ENCODE data around the gene TXNDC5.
"Not testable (repeated sequence)": the region's sequence is repeated elsewhere in the genome, so short reads cannot be mapped to it uniquely, and the experiment has no call there.

The TXNDC5 gene

DNA sequence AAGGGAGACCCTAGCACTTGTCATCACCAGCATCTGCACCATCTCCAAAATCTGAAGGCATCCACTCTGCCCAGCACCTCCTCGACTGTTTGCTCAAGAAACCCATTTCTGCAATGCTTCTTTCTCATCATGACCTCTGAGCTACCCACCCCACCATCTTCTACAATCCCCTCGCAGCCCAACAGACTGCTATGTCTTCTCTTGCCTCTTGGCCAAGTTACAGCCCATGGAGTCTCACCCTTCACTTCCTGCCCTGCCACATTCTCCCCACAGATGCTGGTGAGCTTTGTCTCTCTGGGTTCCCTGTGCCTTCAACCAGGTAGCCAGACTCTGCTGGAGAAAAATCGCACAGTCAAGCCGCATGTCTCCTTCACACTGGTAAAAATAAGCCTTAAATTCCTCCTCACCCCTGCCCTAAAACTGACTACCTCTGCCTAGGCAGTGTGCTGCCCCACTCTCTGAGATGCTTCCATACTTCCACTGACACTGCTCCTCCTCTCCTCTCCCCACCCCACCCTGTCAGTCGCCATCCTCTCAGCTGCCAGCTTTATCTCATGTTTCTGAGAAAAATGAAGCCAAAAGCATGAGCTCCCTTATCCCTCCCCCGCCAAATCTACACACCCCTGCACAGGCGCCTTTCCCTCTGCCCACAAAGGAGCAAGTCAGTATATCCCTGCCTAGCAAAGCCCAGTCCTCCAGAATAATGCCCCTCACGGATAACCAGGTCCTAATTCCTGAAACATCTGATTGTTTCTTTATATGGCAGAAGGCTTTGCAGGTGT, 2.3 kb upstream of the TXNDC5 start:
- DNase-seq = no peak

DNA sequence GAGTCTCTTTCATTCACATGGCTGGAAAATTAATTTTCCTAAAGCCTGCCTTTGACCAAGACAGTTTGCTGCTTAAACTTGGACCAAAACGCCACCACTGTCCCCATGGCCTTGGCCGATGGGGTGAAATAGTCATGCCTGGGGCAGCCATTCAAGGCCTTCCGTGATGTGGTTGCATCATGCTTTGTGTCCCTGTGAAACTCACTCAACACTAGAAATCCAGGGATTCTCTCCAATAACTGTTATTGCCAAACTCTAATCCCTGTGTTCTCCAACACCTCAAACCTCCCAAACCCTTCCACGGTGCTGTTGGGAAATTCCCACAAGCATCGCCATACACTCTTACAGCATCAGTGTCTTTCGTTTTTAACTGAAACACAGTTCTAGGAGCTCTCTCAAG, 1.4 kb upstream of the TXNDC5 start:
- DNase-seq = no peak

DNA sequence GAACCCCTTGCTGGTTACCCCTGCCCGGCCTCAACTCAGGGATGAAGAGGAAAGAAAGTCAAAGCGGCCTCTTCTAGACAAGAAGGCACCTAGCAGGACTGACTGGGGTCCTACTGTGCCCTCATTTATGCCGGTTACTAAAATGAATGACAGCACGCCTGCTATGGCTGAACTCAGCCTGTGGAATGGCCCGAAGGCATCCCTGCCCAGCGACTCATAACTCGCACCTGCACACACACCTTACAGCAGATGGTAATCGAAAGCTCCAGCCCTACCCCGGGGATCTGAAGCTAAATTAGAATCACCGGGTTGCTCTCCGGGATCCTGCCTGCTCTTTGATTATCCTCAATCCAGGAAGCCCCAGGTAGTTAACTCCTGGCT, 747 bp upstream of the TXNDC5 start:
- no peak for DNase-seq

DNA sequence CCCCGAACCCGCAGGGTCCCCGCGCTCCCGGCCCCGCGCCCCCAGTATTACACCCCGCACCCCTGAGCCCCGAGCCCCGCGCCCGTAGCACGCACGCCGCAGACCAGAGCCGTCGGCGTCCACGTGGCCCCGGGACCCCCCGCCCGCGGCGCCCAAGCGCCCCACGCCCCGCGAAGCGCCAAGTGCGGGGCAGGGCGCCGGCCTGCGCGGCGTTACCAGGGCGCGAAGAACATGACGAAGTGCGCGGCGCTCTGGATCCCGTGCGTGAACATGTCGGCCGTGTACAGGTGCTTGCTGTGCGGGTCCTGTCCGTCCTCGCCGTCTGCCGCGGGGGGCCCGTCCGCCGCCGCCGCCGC, 312 bp downstream of the TXNDC5 start:
- DNase-seq = no peak

- peak in 1 of 2 donors; percentile 56 for DNase-seq
These were observed 988 bp downstream of the TXNDC5 start for GRCh38 chr6:7909323-7910276.

GRCh38 chr6:7907159-7907558, 3.4 kb downstream of the TXNDC5 start:
- no peak for DNase-seq

DNA sequence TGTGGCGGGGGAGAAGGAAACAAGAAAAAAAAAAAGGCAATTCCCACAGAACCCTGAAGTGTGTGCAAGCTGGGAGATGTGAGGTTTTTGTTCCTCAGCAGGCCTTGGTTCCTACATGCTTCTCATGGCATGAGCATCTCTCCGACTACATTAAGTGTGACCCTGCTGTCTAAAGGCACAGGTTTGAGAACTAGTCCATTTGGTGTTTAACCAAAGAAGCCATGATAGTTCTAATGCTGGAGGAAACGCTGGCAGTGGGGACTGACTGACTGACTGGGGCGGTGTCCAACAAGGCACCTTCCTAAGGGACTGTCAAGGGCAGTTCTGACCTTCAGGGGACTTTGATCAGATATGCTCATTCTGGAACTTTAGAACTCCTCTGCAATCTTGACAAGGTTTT, 3.8 kb downstream of the TXNDC5 start:
- no peak for DNase-seq

- no peak for DNase-seq
These were observed 5.2 kb downstream of the TXNDC5 start for GRCh38 chr6:7905416-7905815.

GRCh38 chr6:7904654-7905319, 5.8 kb downstream of the TXNDC5 start:
- DNase-seq = no peak

GRCh38 chr6:7903673-7904072, 6.9 kb downstream of the TXNDC5 start:
- no peak for DNase-seq

GRCh38 chr6:7902867-7903266, 7.7 kb downstream of the TXNDC5 start:
- no peak for DNase-seq

- no peak for DNase-seq
These were observed 8.4 kb downstream of the TXNDC5 start for GRCh38 chr6:7902221-7902620.

GRCh38 chr6:7901780-7902179, 8.8 kb downstream of the TXNDC5 start:
- no peak for DNase-seq

GRCh38 chr6:7901056-7901455, 9.5 kb downstream of the TXNDC5 start:
- no peak for DNase-seq

GRCh38 chr6:7900621-7901020, 10.0 kb downstream of the TXNDC5 start:
- no peak for DNase-seq

DNA sequence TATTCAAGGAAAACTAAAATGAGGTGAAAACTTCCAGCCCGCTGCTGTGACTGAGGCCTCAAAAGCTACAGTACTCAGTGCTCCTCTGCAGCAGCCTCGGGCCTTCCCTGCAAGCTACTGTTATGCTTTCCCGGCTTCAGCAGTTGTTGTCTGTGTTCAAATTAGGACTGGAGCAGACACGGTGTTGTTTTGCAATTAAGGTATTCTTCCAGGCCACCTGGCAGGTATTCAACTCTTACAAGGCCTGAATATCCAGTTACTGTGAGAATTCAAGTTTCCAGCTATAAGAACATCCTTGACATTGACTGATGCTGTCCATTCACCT, 10.7 kb downstream of the TXNDC5 start:
- no peak for DNase-seq

DNA sequence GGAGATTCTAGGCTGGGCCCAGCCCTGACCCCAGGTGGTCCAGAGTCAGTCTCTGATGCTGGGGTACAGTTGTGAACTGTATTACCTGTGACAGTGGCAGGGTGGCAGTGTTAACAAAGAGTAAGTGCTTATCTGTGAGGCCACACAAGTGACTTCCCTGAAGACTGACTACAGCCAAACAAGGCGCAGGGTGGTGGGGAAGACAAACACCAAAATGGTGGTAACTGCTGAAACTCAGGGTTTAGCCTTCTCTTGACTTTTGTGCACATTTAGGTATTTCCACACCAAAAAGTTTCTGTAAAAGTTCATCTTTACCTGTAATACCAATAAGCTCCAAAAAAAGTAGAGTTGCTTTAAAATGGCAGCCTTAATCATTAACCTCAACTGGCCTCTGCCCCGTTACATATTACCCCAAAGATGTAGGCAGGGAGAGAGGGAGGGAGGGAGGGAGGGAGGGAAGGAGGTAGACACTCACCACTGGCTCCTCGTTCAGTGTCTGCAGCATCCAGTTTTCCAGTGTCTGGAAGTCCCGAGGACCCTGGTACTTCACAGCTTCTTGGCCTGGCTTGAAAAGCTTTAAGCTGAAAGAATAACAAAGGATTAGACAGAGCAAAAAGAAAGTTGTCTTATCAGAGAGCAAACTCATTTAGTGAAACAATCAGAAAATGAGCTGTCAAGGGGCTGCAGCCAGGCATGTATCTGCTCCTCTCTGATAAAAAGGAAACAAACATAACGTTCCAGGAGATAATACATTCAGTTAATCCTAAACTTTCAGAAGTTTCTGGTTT, 11.3 kb downstream of the TXNDC5 start:
- no peak for DNase-seq

- not testable (repeated sequence) for DNase-seq
These were observed 12.4 kb downstream of the TXNDC5 start for GRCh38 chr6:7898193-7898586.

- no peak for DNase-seq
These were observed 13.0 kb downstream of the TXNDC5 start for GRCh38 chr6:7897461-7898192.

GRCh38 chr6:7896465-7896987, 14.1 kb downstream of the TXNDC5 start:
- DNase-seq = no peak

GRCh38 chr6:7895125-7895423, 15.5 kb downstream of the TXNDC5 start:
- no peak for DNase-seq

Data from inflammatory macrophage (primary cell).